Thyroid gland (tissue), 4 donors: Measurements from ENCODE around the gene RTN4RL1.

Experiments
- CTCF ChIP-seq, 6 experiments: fragments of 200-600 bp in 3 of 6; fragments of 450-650 bp in 3 of 6; sonication (generic) in 3 of 6; IDR thresholded peaks; one replicate each; pipeline ENCODE4 v1.5.1; 2016 to 2019; ENCODE audit warnings: antibody characterized with exemption in 6 of 6, mild to moderate bottlenecking in 2 of 6, inconsistent platforms in 1 of 6, moderate library complexity in 1 of 6
- POLR2A ChIP-seq, 2 donors: fragments of 450-650 bp; IDR thresholded peaks; one replicate each; pipeline ENCODE4 v1.6.1; 2017; ENCODE audit warnings: antibody characterized with exemption in 2 of 2, mild to moderate bottlenecking in 2 of 2, moderate library complexity in 1 of 2

- TF ChIP-seq CTCF (IDR thresholded peaks at IDR 0.05) (no peak), POLR2A (IDR thresholded peaks at IDR 0.05) (no peak)
Measured at GRCh38 chr17:2067048-2067561, 42.0 kb upstream of the RTN4RL1 start.
